Brain microvascular endothelial cell (primary cell): ENCODE data around the gene GSAP.

Source experiments
- DNase-seq: peaks from one replicate; pipeline ENCODE4 v3.0.0-alpha.2; 2020
- H3K27ac ChIP-seq: fragments of 250-450 bp; sonication (Bioruptor Pico); 2 replicates; pipeline ENCODE4 v1.5.1; 2020; ENCODE audit warnings: mild to moderate bottlenecking, moderate library complexity
- H3K27me3 ChIP-seq: fragments of 250-450 bp; sonication (Bioruptor Pico); replicated peaks from 2 replicates; pipeline ENCODE4 v1.5.1; 2020; ENCODE audit warnings: mild to moderate bottlenecking
- H3K36me3 ChIP-seq: fragments of 250-450 bp; sonication (Bioruptor Pico); replicated peaks from 2 replicates; pipeline ENCODE4 v1.5.1; 2020; ENCODE audit warnings: mild to moderate bottlenecking
- H3K4me3 ChIP-seq: 2 replicates; pipeline ENCODE4 v1.5.1; 2011; ENCODE audit warnings: low read depth, mild to moderate bottlenecking, control low read depth, low read length, moderate library complexity
- in situ Hi-C: cut with HindIII; loops from 2 replicates; pipeline ENCODE4 v1.10.0; 2017; ENCODE audit warnings: low sequenced_read_pairs, low pct_ligation_motif_present
- TF ChIP-seq, protein P1 (sequence below): IDR thresholded peaks from 2 replicates; pipeline ENCODE4 v1.5.1; 2011; ENCODE audit warnings: low read depth, mild to moderate bottlenecking, moderate library complexity, low read length, control low read depth, inconsistent platforms; ENCODE audit errors: missing control alignments

The GSAP gene

DNA sequence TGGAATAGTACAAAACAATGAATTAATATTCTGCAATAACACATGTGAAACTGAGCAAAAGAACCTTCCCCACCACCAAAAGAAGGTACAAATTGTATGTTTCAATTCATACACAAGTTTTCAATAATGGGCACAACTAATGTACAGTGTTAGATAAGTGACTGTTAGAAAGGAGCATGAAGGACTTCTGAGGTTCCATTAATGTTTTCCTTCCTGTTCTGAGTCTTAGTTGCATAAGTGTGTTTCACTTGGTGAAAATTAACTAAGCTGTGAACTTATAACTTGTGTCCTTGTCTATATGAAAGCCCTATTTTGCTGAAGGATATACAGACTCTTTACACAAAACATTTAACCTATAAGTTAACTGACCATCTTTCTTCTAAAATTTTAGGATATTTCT is 8.2 kb downstream of the GSAP start:
- in situ Hi-C loops, result no loop called here
- no peaks in the 10 kb centered on the region for H3K36me3 ChIP-seq
- H3K27me3 ChIP-seq, result no peaks in the 10 kb centered on the region
- TF ChIP-seq, protein P1, sequence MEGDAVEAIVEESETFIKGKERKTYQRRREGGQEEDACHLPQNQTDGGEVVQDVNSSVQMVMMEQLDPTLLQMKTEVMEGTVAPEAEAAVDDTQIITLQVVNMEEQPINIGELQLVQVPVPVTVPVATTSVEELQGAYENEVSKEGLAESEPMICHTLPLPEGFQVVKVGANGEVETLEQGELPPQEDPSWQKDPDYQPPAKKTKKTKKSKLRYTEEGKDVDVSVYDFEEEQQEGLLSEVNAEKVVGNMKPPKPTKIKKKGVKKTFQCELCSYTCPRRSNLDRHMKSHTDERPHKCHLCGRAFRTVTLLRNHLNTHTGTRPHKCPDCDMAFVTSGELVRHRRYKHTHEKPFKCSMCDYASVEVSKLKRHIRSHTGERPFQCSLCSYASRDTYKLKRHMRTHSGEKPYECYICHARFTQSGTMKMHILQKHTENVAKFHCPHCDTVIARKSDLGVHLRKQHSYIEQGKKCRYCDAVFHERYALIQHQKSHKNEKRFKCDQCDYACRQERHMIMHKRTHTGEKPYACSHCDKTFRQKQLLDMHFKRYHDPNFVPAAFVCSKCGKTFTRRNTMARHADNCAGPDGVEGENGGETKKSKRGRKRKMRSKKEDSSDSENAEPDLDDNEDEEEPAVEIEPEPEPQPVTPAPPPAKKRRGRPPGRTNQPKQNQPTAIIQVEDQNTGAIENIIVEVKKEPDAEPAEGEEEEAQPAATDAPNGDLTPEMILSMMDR, result no peak
- H3K4me3 ChIP-seq, result no peak overlapping the region
- no peak for DNase-seq
- H3K27ac ChIP-seq, result no peak overlapping the region

GRCh38 chr7:77406421-77406820 is 9.7 kb downstream of the GSAP start:
- in situ Hi-C loops, result no loop called here
- Histone ChIP-seq H3K36me3 (no peaks in the 10 kb centered on the region), H3K4me3 (no peak overlapping the region), H3K27ac (no peak overlapping the region), H3K27me3 (no peaks in the 10 kb centered on the region)
- TF ChIP-seq, protein P1, result no peak
- no peak for DNase-seq

- no peak overlapping the region for H3K4me3 ChIP-seq
- no peaks in the 10 kb centered on the region for H3K36me3 ChIP-seq
- TF ChIP-seq, protein P1, result no peak
- DNase-seq, result no peak
- no peaks in the 10 kb centered on the region for H3K27me3 ChIP-seq
- in situ Hi-C loops, result no loop called here
- H3K27ac ChIP-seq, result no peak overlapping the region
Observed at GRCh38 chr7:77404641-77405040, 11.5 kb downstream of the GSAP start.

- H3K27ac ChIP-seq, result no peak overlapping the region
- no peaks in the 10 kb centered on the region for H3K27me3 ChIP-seq
- TF ChIP-seq, protein P1, result no peak
- H3K36me3 ChIP-seq, result no peaks in the 10 kb centered on the region
- in situ Hi-C loops, result no loop called here
- H3K4me3 ChIP-seq, result no peak overlapping the region
- DNase-seq, result no peak
Observed at GRCh38 chr7:77403957-77404356, 12.2 kb downstream of the GSAP start.

DNA sequence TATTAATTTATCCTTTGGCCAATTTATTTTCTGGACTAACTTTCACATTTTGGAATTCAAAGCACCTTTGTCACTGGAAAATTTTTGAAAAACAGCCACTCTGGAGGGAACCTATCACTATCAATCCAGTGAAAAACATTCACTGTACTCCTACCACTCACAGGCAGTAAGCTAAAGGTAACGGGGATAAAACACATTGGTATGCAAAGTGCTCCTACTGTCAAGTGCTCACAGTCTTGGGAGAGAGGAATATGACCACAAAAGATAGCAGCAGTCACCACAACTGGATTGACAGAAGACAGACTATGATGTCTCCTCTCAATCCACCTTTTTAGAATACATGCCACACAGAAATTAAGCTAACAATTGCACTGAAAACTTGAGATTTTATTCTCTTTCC is 13.3 kb downstream of the GSAP start:
- in situ Hi-C loops, result no loop called here
- DNase-seq, result no peak
- H3K36me3 ChIP-seq, result no peaks in the 10 kb centered on the region

DNA sequence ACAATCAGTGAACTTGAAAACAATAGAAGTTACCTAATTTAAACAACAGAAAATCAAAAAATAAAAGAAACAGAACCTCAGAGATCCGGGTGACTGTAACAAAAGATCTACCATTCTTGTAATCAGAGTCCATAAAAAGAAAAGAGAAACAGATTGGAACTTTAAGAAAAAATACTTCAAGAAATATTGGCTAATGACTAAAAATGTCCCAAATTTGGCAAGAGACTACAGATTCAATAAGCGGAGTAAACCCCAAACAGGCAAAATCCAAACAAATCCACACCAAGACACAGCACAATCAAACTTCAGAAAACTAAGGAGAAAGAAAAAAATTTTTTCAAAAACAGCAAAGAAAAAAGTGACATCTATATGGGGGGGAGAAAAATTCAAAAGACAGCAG is 15.1 kb downstream of the GSAP start:
- DNase-seq, result no peak
- TF ChIP-seq, protein P1, result no peak
- Histone ChIP-seq H3K27ac (no peak overlapping the region), H3K4me3 (no peak overlapping the region), H3K36me3 (no peaks in the 10 kb centered on the region), H3K27me3 (no peaks in the 10 kb centered on the region)
- in situ Hi-C loops, result no loop called here

More for the DNA sequence above, 13.3 kb downstream of the GSAP start:
- no peaks in the 10 kb centered on the region for H3K27me3 ChIP-seq
- H3K27ac ChIP-seq, result no peak overlapping the region
- TF ChIP-seq, protein P1, result no peak
- no peak overlapping the region for H3K4me3 ChIP-seq
